Measurements from ENCODE around the gene SV2B.

DNA sequence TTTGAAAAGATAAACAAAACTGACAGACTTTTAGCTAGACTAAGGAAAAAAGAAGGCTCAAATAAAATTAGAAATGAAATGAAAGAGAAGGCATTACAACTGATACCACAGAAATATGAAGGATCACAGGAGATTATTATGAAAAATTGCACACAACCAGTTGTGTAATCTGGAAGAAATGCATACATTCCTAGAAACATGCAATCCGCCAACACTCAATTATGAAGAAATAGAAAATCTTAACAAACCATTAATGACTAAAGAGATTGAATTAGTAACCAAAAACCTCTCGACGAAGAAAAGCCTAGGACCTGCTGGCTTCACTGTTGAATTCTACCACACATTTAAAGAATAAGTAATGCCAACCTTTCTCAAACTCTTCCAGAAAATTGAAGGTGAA, 149.5 kb downstream of the SV2B start:
- TF ChIP-seq, protein P1, sequence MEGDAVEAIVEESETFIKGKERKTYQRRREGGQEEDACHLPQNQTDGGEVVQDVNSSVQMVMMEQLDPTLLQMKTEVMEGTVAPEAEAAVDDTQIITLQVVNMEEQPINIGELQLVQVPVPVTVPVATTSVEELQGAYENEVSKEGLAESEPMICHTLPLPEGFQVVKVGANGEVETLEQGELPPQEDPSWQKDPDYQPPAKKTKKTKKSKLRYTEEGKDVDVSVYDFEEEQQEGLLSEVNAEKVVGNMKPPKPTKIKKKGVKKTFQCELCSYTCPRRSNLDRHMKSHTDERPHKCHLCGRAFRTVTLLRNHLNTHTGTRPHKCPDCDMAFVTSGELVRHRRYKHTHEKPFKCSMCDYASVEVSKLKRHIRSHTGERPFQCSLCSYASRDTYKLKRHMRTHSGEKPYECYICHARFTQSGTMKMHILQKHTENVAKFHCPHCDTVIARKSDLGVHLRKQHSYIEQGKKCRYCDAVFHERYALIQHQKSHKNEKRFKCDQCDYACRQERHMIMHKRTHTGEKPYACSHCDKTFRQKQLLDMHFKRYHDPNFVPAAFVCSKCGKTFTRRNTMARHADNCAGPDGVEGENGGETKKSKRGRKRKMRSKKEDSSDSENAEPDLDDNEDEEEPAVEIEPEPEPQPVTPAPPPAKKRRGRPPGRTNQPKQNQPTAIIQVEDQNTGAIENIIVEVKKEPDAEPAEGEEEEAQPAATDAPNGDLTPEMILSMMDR (IDR thresholded peaks at IDR 0.05; ENCODE audit: insufficient read depth, low read length, poor library complexity, severe bottlenecking) = no peak
- no peak for TF ChIP-seq EZH2phosphoT487 (conservative IDR thresholded peaks at IDR 0.05; ENCODE audit: low read length)

Measured in SU-DHL-6 (cell line).